Right lobe of liver (tissue), 4 donors: ENCODE data around the gene CD81.

Source experiments
- CTCF ChIP-seq, 4 donors: fragments of 200-600 bp in 3 of 4; fragments of 450-650 bp in 1 of 4; IDR thresholded peaks; one replicate each; pipeline versions ENCODE4 v1.5.1 to v1.8.0; 2016 to 2022; ENCODE audit warnings: antibody characterized with exemption in 4 of 4, mild to moderate bottlenecking in 2 of 4
- POLR2A ChIP-seq: fragments of 450-650 bp; IDR thresholded peaks from one replicate; pipeline ENCODE4 v1.6.1; 2017; ENCODE audit warnings: antibody characterized with exemption, mild to moderate bottlenecking
- donor health status: DM: no; HTN: no; CAD: no.
- donor health status: DM: no; HTN: no; CAD: no.
- donor health status: DM: no; HTN: yes; CAD: no.

GRCh38 chr11:2432171-2432621, 55.1 kb downstream of the CD81 start:
- TF ChIP-seq CTCF (IDR thresholded peaks at IDR 0.05): no peak
- no peak for TF ChIP-seq POLR2A
